ENCODE data around the gene IER2. TPM values are rescaled to one million over a fixed set of nuclear protein-coding genes. Genes with fewer than 3 reads are reported as not detected.

Gene IER2
- polyA plus RNA-seq, 2 donors = 52.1 to 101 TPM

- Histone ChIP-seq H3K27me3 (ENCODE audit: control insufficient read depth in 1 of 2, insufficient read depth in 2 of 2, low read length in 2 of 2) (no peaks in the 10 kb centered on the region), H3K36me3 (ENCODE audit: control insufficient read depth in 2 of 2, insufficient read depth in 2 of 2, low read length in 1 of 2) (peaks cover 0 to 5% of the 10 kb centered on the region in 2 donors), H3K4me3 (ENCODE audit: low read depth in 1 of 2, low read length in 2 of 2) (peak overlapping the region; percentile 89 to 100), H3K9me3 (ENCODE audit: control insufficient read depth in 2 of 2, insufficient read depth in 1 of 2, low read depth in 1 of 2, low read length in 1 of 2) (no peaks in the 10 kb centered on the region), H3K4me1 (ENCODE audit: control insufficient read depth in 2 of 2, insufficient read depth in 2 of 2, low read length in 1 of 2) (peaks cover 11 to 13% of the 10 kb centered on the region in 2 donors), H3K27ac (ENCODE audit: low read depth in 2 of 2, low read length in 1 of 2) (peak overlapping the region; percentile 57 to 68)
- WGBS, 2 donors = 0 to 1% methylated on average over 29 to 57 of the region's 57 CpGs
These were observed 31.6 kb upstream of the IER2 start for GRCh38 chr19:13118424-13119193.

- Histone ChIP-seq H3K27ac (ENCODE audit: low read depth in 2 of 2, low read length in 1 of 2) (peak overlapping the region; percentile 8 to 57), H3K27me3 (ENCODE audit: control insufficient read depth in 1 of 2, insufficient read depth in 2 of 2, low read length in 2 of 2) (no peaks in the 10 kb centered on the region), H3K9me3 (ENCODE audit: control insufficient read depth in 2 of 2, insufficient read depth in 1 of 2, low read depth in 1 of 2, low read length in 1 of 2) (no peaks in the 10 kb centered on the region), H3K4me1 (ENCODE audit: control insufficient read depth in 2 of 2, insufficient read depth in 2 of 2, low read length in 1 of 2) (peaks cover 11 to 13% of the 10 kb centered on the region in 2 donors), H3K4me3 (ENCODE audit: low read depth in 1 of 2, low read length in 2 of 2) (peak overlapping the region; percentile 14 to 89), H3K36me3 (ENCODE audit: control insufficient read depth in 2 of 2, insufficient read depth in 2 of 2, low read length in 1 of 2) (peaks cover 0 to 5% of the 10 kb centered on the region in 2 donors)
- WGBS, 2 donors = 64 to 68% methylated on average over 8 of the region's 8 CpGs
These were observed 30.6 kb upstream of the IER2 start for GRCh38 chr19:13119627-13120026.

- Histone ChIP-seq H3K4me1 (ENCODE audit: control insufficient read depth in 2 of 2, insufficient read depth in 2 of 2, low read length in 1 of 2) (peaks cover 11 to 13% of the 10 kb centered on the region in 2 donors), H3K36me3 (ENCODE audit: control insufficient read depth in 2 of 2, insufficient read depth in 2 of 2, low read length in 1 of 2) (peaks cover 0 to 5% of the 10 kb centered on the region in 2 donors), H3K27ac (ENCODE audit: low read depth in 2 of 2, low read length in 1 of 2) (no peak overlapping the region), H3K9me3 (ENCODE audit: control insufficient read depth in 2 of 2, insufficient read depth in 1 of 2, low read depth in 1 of 2, low read length in 1 of 2) (no peaks in the 10 kb centered on the region), H3K4me3 (ENCODE audit: low read depth in 1 of 2, low read length in 2 of 2) (no peak overlapping the region), H3K27me3 (ENCODE audit: control insufficient read depth in 1 of 2, insufficient read depth in 2 of 2, low read length in 2 of 2) (no peaks in the 10 kb centered on the region)
- 77 to 81% methylated on average over 9 of the region's 9 CpGs for WGBS, 2 donors
These were observed 30.2 kb upstream of the IER2 start for GRCh38 chr19:13120031-13120430.

- 75 to 77% methylated on average over 10 of the region's 10 CpGs for WGBS, 2 donors
- Histone ChIP-seq H3K27ac (ENCODE audit: low read depth in 2 of 2, low read length in 1 of 2) (no peak overlapping the region), H3K4me1 (ENCODE audit: control insufficient read depth in 2 of 2, insufficient read depth in 2 of 2, low read length in 1 of 2) (peaks cover 8 to 12% of the 10 kb centered on the region in 2 donors), H3K9me3 (ENCODE audit: control insufficient read depth in 2 of 2, insufficient read depth in 1 of 2, low read depth in 1 of 2, low read length in 1 of 2) (no peaks in the 10 kb centered on the region), H3K27me3 (ENCODE audit: control insufficient read depth in 1 of 2, insufficient read depth in 2 of 2, low read length in 2 of 2) (no peaks in the 10 kb centered on the region), H3K4me3 (ENCODE audit: low read depth in 1 of 2, low read length in 2 of 2) (no peak overlapping the region), H3K36me3 (ENCODE audit: control insufficient read depth in 2 of 2, insufficient read depth in 2 of 2, low read length in 1 of 2) (peaks cover 0 to 5% of the 10 kb centered on the region in 2 donors)
These were observed 29.4 kb upstream of the IER2 start for GRCh38 chr19:13120817-13121216.

- Histone ChIP-seq H3K9me3 (ENCODE audit: control insufficient read depth in 2 of 2, insufficient read depth in 1 of 2, low read depth in 1 of 2, low read length in 1 of 2) (no peaks in the 10 kb centered on the region), H3K4me3 (ENCODE audit: low read depth in 1 of 2, low read length in 2 of 2) (no peak overlapping the region), H3K36me3 (ENCODE audit: control insufficient read depth in 2 of 2, insufficient read depth in 2 of 2, low read length in 1 of 2) (peaks cover 3 to 9% of the 10 kb centered on the region in 2 donors), H3K4me1 (ENCODE audit: control insufficient read depth in 2 of 2, insufficient read depth in 2 of 2, low read length in 1 of 2) (peaks cover 8 to 11% of the 10 kb centered on the region in 2 donors), H3K27me3 (ENCODE audit: control insufficient read depth in 1 of 2, insufficient read depth in 2 of 2, low read length in 2 of 2) (no peaks in the 10 kb centered on the region), H3K27ac (ENCODE audit: low read depth in 2 of 2, low read length in 1 of 2) (no peak overlapping the region)
- WGBS, 2 donors = 71 to 80% methylated on average over 18 of the region's 18 CpGs
These were observed 28.5 kb upstream of the IER2 start for GRCh38 chr19:13121551-13122274.

- Histone ChIP-seq H3K4me1 (ENCODE audit: control insufficient read depth in 2 of 2, insufficient read depth in 2 of 2, low read length in 1 of 2) (peaks cover 8 to 11% of the 10 kb centered on the region in 2 donors), H3K9me3 (ENCODE audit: control insufficient read depth in 2 of 2, insufficient read depth in 1 of 2, low read depth in 1 of 2, low read length in 1 of 2) (no peaks in the 10 kb centered on the region), H3K36me3 (ENCODE audit: control insufficient read depth in 2 of 2, insufficient read depth in 2 of 2, low read length in 1 of 2) (peaks cover 3 to 9% of the 10 kb centered on the region in 2 donors), H3K27me3 (ENCODE audit: control insufficient read depth in 1 of 2, insufficient read depth in 2 of 2, low read length in 2 of 2) (no peaks in the 10 kb centered on the region), H3K4me3 (ENCODE audit: low read depth in 1 of 2, low read length in 2 of 2) (no peak overlapping the region), H3K27ac (ENCODE audit: low read depth in 2 of 2, low read length in 1 of 2) (no peak overlapping the region)
- 75 to 78% methylated on average over 13 of the region's 13 CpGs for WGBS, 2 donors
These were observed 27.8 kb upstream of the IER2 start for GRCh38 chr19:13122275-13122878.

GRCh38 chr19:13122980-13123957 is 26.9 kb upstream of the IER2 start:
- Histone ChIP-seq H3K36me3 (ENCODE audit: control insufficient read depth in 2 of 2, insufficient read depth in 2 of 2, low read length in 1 of 2) (peaks cover 3 to 9% of the 10 kb centered on the region in 2 donors), H3K9me3 (ENCODE audit: control insufficient read depth in 2 of 2, insufficient read depth in 1 of 2, low read depth in 1 of 2, low read length in 1 of 2) (no peaks in the 10 kb centered on the region), H3K27me3 (ENCODE audit: control insufficient read depth in 1 of 2, insufficient read depth in 2 of 2, low read length in 2 of 2) (no peaks in the 10 kb centered on the region), H3K4me1 (ENCODE audit: control insufficient read depth in 2 of 2, insufficient read depth in 2 of 2, low read length in 1 of 2) (peaks cover 8 to 11% of the 10 kb centered on the region in 2 donors), H3K27ac (ENCODE audit: low read depth in 2 of 2, low read length in 1 of 2) (no peak overlapping the region), H3K4me3 (ENCODE audit: low read depth in 1 of 2, low read length in 2 of 2) (no peak overlapping the region)
- 91 to 93% methylated on average over 20 of the region's 20 CpGs for WGBS, 2 donors

GRCh38 chr19:13127051-13127450 is 23.2 kb upstream of the IER2 start:
- Histone ChIP-seq H3K36me3 (ENCODE audit: control insufficient read depth in 2 of 2, insufficient read depth in 2 of 2, low read length in 1 of 2) (peaks cover 3 to 6% of the 10 kb centered on the region in 2 donors), H3K4me3 (ENCODE audit: low read depth in 1 of 2, low read length in 2 of 2) (no peak overlapping the region), H3K27ac (ENCODE audit: low read depth in 2 of 2, low read length in 1 of 2) (no peak overlapping the region), H3K4me1 (ENCODE audit: control insufficient read depth in 2 of 2, insufficient read depth in 2 of 2, low read length in 1 of 2) (peaks cover 0 to 5% of the 10 kb centered on the region in 2 donors), H3K9me3 (ENCODE audit: control insufficient read depth in 2 of 2, insufficient read depth in 1 of 2, low read depth in 1 of 2, low read length in 1 of 2) (no peaks in the 10 kb centered on the region), H3K27me3 (ENCODE audit: control insufficient read depth in 1 of 2, insufficient read depth in 2 of 2, low read length in 2 of 2) (no peaks in the 10 kb centered on the region)
- WGBS, 2 donors = 80 to 93% methylated on average over 8 to 9 of the region's 9 CpGs
